Activated CD4-positive, CD25-positive, alpha-beta regulatory T cell treated with anti-CD3 and anti-CD28 coated beads, Interleukin-2, amount 50 U/mL, for 72 hours (primary cell): ENCODE measurements around the gene STARD10.

Source experiments
- DNase-seq: peaks from one replicate; pipeline ENCODE4 v3.0.0; 2021

STARD10 gene

GRCh38 chr11:72722050-72722748 lies 71.6 kb downstream of the STARD10 start:
- peak; percentile 81 for DNase-seq

DNA sequence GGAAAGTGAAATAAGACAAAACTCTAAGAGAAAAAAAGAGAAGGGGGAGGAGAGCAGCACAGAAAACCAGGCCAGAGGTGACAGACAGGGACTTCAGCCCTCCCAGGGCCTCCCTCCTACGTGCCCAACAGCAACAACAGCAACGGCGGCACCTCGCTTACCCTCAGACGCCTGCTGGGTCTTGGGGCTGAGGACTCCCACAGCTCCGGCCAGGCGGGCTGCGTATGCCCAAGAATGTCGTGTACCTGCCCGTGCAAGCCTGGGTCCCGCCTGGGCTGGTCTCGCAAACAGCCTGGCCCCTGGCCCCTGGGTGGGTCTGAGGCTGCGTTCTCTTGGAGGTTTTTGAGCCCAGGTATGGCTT lies 72.2 kb downstream of the STARD10 start:
- DNase-seq: peak; percentile 44

DNA sequence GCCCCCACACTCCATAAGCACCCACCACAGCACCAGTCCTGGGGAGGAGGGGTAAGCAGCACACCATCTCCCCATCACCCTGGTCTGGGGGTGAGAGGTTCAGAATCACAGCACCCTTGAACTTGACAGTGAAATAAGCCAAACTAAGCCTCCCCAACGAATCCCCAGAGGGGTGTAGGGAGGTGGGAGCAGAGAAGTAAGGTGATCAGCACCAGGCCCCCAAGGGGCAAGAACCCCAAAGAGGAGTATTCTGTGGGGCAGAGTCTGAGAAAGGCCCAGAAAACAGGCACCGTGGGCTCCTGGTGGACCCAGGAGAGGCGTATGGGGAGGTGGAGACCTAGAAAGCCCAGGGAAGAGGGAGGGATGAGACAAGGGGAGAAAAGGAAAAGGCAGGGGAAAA lies 72.6 kb downstream of the STARD10 start:
- no peak for DNase-seq

DNA sequence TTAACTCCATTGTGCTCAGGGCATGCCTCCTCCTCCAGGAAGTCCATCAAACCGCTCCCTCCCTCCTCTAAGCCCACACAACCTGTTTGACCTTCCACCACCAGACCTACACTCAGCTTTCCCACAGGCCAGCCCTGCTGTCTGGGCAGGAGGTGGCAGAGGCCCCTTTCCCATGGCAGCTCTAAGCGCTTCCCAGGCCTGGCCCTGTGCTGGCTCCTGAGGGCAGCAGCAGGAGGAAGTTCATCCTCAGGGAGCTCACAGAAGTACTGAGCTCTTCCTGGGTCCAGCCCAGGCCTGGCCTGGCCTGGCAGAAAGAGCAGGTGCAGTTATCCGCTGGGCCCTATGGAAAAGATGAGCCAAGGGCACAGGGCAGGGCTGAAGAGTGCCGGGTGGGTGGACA lies 73.1 kb downstream of the STARD10 start:
- DNase-seq: no peak

DNA sequence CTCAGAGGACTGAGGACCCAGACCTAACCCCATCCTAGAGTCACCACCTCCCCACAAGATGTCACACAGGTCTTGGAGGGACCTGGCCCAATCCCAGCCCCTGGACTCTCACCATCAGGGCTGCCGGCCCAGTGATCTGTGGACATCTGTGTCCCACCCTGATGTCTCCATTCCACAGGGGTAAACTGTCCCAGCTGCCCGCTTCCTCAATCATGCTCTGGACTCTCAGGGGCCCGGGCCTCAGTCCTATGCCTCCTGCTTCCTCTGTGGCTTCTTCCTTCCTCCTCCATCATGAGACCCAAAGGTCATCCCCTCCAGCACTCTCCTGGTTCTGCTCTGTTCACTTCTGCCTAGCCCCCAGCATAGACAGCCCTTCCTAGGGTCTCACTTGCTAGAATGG lies 73.8 kb downstream of the STARD10 start:
- DNase-seq: no peak

DNA sequence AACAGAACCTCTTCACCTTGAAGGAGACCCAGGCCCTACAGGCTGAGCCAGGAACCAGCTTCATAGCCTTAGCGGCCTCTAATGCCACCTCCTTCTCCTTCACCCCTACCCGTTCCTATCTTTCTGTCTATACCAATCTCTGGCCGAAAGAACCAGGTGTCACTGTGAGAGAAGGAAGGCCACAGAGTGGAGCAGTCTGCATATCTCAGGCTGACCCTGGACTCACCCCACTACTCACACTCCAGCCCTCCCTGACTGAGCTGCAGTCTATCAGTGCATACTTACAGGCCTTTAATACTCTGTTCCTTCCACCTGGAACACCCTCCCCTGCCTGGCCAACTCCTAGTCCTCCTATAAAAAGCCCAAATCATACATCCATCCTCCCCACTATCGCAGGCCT lies 74.3 kb downstream of the STARD10 start:
- no peak for DNase-seq

DNA sequence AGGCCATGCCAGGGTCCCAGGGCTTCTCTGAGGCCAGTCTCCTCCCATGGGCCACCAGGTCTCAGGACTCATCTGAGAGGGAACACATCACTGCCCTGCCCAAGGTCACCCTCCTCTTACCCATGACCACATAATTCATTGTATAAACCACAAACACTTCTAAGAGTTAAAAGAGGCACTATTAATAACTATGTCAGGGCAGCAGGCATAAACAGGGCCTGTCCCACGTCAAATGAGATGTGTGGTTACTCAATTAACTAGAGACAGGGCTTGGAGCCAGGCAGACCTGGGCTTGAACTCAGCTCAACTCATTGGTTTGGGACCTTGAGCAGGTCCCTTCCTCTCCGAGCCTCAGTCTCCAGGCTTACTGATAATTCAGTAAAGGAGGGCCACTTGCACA lies 74.7 kb downstream of the STARD10 start:
- no peak for DNase-seq

GRCh38 chr11:72718101-72718501 lies 75.7 kb downstream of the STARD10 start:
- DNase-seq: no peak

DNA sequence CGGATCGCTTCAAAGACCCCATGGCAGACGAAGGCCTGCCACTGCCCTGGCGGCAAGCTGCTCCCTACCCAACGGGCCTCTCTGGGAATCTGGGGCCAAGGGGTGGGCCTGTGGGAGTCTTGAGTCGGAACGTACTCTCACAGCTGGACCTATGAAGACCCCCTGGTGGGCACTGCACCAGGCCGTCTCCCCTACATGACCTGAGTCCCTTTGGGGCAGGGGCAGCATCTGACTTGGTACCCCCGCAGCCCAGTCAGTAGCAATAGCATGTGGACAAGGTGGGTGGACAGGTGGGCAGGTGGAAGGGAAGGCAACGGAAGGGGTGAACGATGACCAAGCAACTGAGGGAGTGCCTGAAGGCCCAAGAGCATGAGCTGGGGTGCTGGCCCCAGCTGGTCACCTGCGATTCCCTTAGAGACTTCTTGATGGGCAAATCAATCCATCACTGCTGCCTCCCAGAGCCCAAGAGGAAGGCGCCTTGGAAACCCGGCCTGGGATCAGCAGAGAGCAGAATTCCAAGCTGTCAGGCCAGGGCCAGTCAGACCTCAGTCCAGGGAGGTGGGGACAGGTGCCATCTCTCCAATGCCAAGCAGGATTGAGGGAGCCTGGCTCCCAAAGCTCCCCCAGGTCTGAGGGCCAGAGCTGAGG lies 76.9 kb downstream of the STARD10 start:
- no peak for DNase-seq

DNA sequence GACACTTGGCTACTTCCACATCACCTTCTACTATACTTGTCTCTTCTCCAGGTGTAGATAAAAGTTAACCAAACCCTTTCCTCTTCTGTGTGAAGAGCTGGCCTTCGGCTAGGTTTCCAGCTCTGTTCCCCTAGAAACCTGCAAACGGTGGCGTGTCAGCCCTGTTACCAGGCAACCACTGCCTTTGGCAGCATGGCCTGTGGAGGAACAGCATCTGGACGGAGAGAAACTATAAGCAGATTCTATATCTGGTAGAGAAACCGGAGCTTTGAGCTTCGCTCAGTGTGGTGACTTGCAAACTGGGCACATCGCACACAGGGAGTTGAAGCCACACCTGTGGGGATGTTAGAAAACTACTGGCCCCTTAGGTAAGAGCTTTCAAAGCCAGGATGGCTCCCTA lies 77.6 kb downstream of the STARD10 start:
- no peak for DNase-seq

GRCh38 chr11:72712841-72713240 lies 81.0 kb downstream of the STARD10 start:
- DNase-seq: no peak

DNA sequence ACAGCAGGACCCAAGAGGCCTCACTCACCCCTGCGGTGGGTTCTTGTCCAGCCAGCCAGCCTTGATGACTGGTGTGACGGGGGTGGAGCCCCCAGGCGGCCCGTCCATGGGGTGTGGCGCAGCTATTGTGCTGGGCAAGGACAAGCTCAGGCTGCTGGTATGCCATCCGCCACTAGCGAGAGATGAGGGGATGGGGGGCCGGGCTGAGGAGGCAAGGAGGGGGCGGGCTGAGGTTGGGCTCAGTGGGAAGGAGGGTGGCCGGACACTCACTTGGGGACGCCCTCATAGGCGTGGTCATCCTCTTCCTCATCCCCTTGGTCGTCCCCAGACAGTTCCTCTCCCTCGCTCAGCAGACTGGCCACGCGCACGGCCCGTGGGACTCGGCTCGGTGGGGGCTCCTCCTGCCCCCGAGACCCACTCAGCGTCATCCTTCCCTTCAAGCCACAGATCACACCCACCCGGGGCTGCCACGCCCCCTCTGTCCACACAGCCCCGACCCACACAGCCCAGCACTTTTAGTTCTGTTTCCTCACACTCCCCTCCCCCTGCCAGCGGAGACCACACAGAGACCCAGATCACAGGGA lies 81.6 kb downstream of the STARD10 start:
- no peak for DNase-seq

GRCh38 chr11:72711141-72711540 lies 82.7 kb downstream of the STARD10 start:
- no peak for DNase-seq

DNA sequence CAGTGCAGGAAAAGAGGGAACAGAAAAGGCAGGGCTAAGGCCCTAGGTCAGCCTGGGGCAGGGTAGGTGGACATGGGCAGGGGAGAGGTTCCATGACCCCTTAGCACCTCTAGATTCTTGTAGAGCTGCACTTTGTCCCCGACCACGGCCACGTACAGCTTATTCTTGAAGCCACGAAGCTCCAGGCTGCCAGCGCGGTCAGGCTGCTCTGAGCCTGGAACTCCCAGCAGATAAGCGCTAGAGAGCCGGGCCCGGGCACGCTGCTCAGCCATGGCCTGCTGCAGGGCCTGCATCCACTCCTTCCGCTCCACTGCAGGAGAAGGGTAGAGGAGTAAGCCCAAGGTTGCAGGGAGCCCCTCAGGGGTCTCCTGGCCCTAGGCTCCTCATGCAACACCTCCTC lies 83.6 kb downstream of the STARD10 start:
- no peak for DNase-seq

DNA sequence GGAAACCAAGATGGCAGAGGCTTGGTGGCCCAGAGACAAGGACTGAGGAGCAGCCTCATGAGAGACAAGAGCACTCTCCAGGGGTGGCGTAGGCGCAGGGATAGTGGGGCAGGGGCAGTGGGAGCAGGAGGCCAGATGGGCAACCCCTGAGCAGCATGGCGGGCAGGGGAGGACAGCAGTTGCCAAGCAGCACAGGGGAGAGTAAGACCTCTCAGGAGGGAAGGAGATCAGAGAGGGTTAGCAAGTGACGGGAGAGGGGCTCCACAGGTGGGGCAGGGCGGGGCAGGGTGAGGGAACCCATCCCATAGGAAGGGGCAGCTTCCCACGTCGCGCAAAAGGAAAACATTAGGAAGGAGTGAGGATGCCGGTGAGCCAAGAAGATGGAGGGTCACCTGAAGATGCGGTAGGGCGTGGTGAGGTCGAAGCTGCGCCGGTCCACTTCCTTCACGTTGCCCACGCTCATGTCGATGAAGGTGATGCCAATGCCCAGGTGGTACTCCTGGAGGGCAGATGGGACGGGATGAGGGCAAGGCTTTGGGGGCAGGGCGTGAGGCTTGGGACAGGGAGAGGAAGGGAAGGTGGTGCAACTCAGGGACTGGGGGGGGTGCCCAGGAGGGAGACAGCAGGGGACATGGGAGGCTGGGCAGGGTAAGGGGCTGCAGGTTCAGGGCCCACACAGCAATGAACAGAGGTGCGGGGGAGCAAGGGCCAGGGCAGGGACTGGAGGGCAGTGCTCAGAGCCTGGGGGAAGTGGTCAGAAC lies 84.2 kb downstream of the STARD10 start:
- DNase-seq: no peak

GRCh38 chr11:72707032-72707431 lies 86.8 kb downstream of the STARD10 start:
- no peak for DNase-seq

GRCh38 chr11:72706579-72706978 lies 87.3 kb downstream of the STARD10 start:
- no peak for DNase-seq

DNA sequence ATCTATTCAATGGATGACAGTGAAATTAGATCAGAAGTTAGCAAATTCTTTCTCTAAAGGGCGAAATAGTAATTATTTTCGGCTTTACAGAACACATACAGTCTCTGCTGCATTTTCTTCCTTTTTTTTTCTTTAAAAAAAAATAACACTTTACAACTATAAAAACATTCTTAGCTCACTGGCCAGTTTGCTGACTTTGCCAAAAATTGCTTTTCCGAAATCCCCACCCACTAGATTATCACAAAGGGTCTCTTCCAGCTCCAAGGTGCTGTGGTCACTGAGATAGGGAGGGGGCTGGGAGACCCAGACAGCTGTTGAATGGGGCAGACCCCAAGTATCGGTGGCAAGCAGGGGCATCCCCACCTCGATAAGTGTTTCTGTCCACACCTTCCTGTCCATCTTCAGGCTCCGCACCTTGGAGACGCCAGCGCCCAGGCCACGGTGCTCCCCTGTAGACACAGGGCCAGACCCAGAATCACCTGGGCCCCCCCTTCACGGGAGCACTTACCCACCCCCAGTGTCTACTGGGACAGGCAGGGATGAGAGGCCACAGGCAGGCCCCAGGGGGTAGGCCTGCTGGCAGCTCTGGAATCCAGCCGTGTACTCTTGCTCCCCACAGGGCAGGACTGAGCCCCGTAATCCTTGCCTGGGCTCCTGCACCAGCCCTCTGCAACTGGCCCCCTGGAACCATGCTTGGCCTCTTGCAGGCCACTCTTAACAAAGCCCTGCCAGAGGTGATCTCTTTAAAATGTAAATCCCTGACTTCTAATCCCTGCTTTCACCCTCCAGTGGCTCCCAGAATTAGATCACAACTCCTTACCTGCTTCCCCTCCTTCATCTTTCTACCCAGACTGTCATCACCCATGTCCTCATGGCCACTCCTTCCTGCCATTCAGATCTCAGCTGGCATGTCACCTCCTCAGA lies 88.1 kb downstream of the STARD10 start:
- no peak for DNase-seq

DNA sequence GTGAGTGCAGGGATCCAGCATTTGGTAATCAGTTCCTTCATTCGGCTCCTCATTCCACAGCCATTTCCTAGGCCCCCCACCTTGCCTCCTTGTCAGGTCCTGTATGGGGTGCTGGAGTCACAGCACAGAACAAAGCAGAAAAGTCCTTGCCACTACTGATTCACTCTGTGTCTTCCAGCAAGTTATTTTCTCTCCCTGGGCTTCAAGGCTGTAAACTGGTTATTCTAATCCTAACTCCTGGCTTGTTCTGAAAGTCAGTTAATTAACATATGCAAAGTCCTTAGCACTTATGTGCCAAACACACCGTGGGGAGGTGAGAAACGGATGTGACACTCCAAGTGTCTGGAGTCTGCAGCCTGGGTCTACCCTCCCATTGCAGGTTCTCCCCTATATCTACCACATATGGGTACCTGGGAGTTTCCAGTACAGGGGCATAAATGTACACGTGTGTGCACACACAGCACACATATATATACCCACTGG lies 89.0 kb downstream of the STARD10 start:
- no peak for DNase-seq
